Erythroblast (primary cell): Measurements from ENCODE around the gene FZR1.

ENCODE experiments used
- DNase-seq, 2 experiments: peaks; one replicate each; lab custom pipeline; 2025; lab: John Stamatoyannopoulos, UW
- GATA1 ChIP-seq: IDR thresholded peaks from 2 replicates; pipeline ENCODE4 v1.6.1; 2011; ENCODE audit warnings: low read depth, mild to moderate bottlenecking, control low read depth, low read length, moderate library complexity
- POLR2A ChIP-seq: IDR thresholded peaks from 2 replicates; pipeline ENCODE4 v1.6.1; 2011; ENCODE audit warnings: mild to moderate bottlenecking, low read length

The FZR1 gene

GRCh38 chr19:3467437-3468198, 38.5 kb upstream of the FZR1 start:
- DNase-seq, result no peak
- TF ChIP-seq POLR2A (no peak), GATA1 (no peak)

GRCh38 chr19:3468211-3468610, 37.9 kb upstream of the FZR1 start:
- TF ChIP-seq POLR2A, result no peak
- no peak for TF ChIP-seq GATA1
- DNase-seq, result no peak

GRCh38 chr19:3469638-3470499, 36.2 kb upstream of the FZR1 start:
- DNase-seq, result no peak
- no peak for TF ChIP-seq GATA1

- TF ChIP-seq POLR2A, result no peak
- TF ChIP-seq GATA1, result no peak
- no peak for DNase-seq
These were observed 35.5 kb upstream of the FZR1 start for GRCh38 chr19:3470500-3471128.

GRCh38 chr19:3471954-3472655, 34.0 kb upstream of the FZR1 start:
- peak in 1 of 2 experiments; percentile 58 for DNase-seq
- TF ChIP-seq POLR2A (no peak), GATA1 (no peak)

GRCh38 chr19:3474010-3474409, 32.1 kb upstream of the FZR1 start:
- no peak for DNase-seq
- TF ChIP-seq GATA1, result no peak
- no peak for TF ChIP-seq POLR2A

GRCh38 chr19:3474614-3475013, 31.5 kb upstream of the FZR1 start:
- no peak for DNase-seq
- TF ChIP-seq GATA1 (no peak), POLR2A (no peak)

GRCh38 chr19:3475449-3475848, 30.7 kb upstream of the FZR1 start:
- TF ChIP-seq GATA1 (no peak), POLR2A (no peak)
- no peak for DNase-seq

- TF ChIP-seq GATA1 (no peak), POLR2A (no peak)
- no peak for DNase-seq
These were observed 29.3 kb upstream of the FZR1 start for GRCh38 chr19:3476830-3477229.

- TF ChIP-seq GATA1, result no peak
- TF ChIP-seq POLR2A, result no peak
These were observed 28.6 kb upstream of the FZR1 start for GRCh38 chr19:3477506-3477905.

GRCh38 chr19:3477951-3478350, 28.2 kb upstream of the FZR1 start:
- TF ChIP-seq GATA1, result no peak
- no peak for TF ChIP-seq POLR2A
- DNase-seq, result no peak

More at GRCh38 chr19:3477506-3477905, 28.6 kb upstream of the FZR1 start:
- DNase-seq, result no peak

- no peak for DNase-seq
- TF ChIP-seq GATA1 (no peak), POLR2A (no peak)
These were observed 27.5 kb upstream of the FZR1 start for GRCh38 chr19:3478409-3479176.

- DNase-seq, result peak; percentile 64 to 70
- TF ChIP-seq POLR2A, result no peak
- no peak for TF ChIP-seq GATA1
These were observed 26.8 kb upstream of the FZR1 start for GRCh38 chr19:3479177-3479833.
